Endothelial cell (in vitro differentiated cells): Measurements from ENCODE around the gene MYO10. TPM values are rescaled to one million over a fixed set of nuclear protein-coding genes. Genes with fewer than 3 reads are reported as not detected.
A peak's percentile ranks its signal among the peaks of the same experiment; 100 is the strongest.

Experiments
- DNase-seq: peaks from one replicate; pipeline ENCODE4 v3.0.0; 2021; ENCODE audit warnings: low spot score
- H3K27ac Mint-ChIP-seq: one replicate; pipeline ENCODE4 v1.8.0; 2021; ENCODE audit warnings: mixed read lengths, inconsistent platforms; ENCODE audit not compliant: unreplicated experiment
- H3K27me3 Mint-ChIP-seq: one replicate; pipeline ENCODE4 v1.8.0; 2021; ENCODE audit warnings: mild to moderate bottlenecking, moderate library complexity, mixed read lengths, inconsistent platforms; ENCODE audit not compliant: unreplicated experiment
- H3K36me3 Mint-ChIP-seq: one replicate; pipeline ENCODE4 v1.8.0; 2021; ENCODE audit warnings: mild to moderate bottlenecking, low read depth, mixed read lengths, inconsistent platforms; ENCODE audit not compliant: unreplicated experiment
- H3K4me1 Mint-ChIP-seq: one replicate; pipeline ENCODE4 v1.8.0; 2021; ENCODE audit warnings: mild to moderate bottlenecking, mixed read lengths, inconsistent platforms; ENCODE audit not compliant: unreplicated experiment
- H3K4me3 Mint-ChIP-seq: one replicate; pipeline ENCODE4 v1.8.0; 2021; ENCODE audit warnings: mild to moderate bottlenecking, mixed read lengths, inconsistent platforms; ENCODE audit not compliant: unreplicated experiment
- H3K9me3 Mint-ChIP-seq: one replicate; pipeline ENCODE4 v1.8.0; 2021; ENCODE audit warnings: mixed read lengths, inconsistent platforms; ENCODE audit not compliant: unreplicated experiment
- CTCF ChIP-seq: fragments of 200-600 bp; sonication (generic); IDR thresholded peaks from one replicate; pipeline ENCODE4 v1.5.0; 2021; ENCODE audit warnings: antibody characterized with exemption; ENCODE audit not compliant: unreplicated experiment
- total RNA-seq: library from RNA; stranded (reverse); fragmentation: NEBNext Ultra II Directional; extraction: Animal tissue kit (Norgen Biotek cat#: 25700); gene quantifications from one replicate; pipeline ENCODE4 v1.2.1, GENCODE V29; 2021; ENCODE audit not compliant: unreplicated experiment

The MYO10 gene
- total RNA-seq, 1 donor from 2014 or later, result 132 TPM

- peak; percentile 53 for DNase-seq
- peaks cover 56% of the 10 kb centered on the region for H3K4me1 Mint-ChIP-seq
- TF ChIP-seq CTCF, result no peak
Measured at GRCh38 chr5:16935231-16936149, 598 bp downstream of the MYO10 start.

GRCh38 chr5:16934677-16935153 is 1.4 kb downstream of the MYO10 start:
- Mint-ChIP-seq H3K27me3 (peaks cover 11% of the 10 kb centered on the region), H3K27ac (peak overlapping the region; percentile 94), H3K4me3 (peak overlapping the region; percentile 99), H3K36me3 (peaks cover 4% of the 10 kb centered on the region), H3K4me1 (peaks cover 63% of the 10 kb centered on the region), H3K9me3 (no peaks in the 10 kb centered on the region)
- DNase-seq, result no peak
- no peak for TF ChIP-seq CTCF

More at GRCh38 chr5:16935231-16936149, 598 bp downstream of the MYO10 start:
- Mint-ChIP-seq H3K4me3 (peak overlapping the region; percentile 99), H3K9me3 (no peaks in the 10 kb centered on the region), H3K27ac (peak overlapping the region; percentile 94), H3K27me3 (peaks cover 11% of the 10 kb centered on the region), H3K36me3 (peaks cover 4% of the 10 kb centered on the region)

GRCh38 chr5:16934123-16934522 is 2.0 kb downstream of the MYO10 start:
- peak; percentile 87 for DNase-seq
- Mint-ChIP-seq H3K4me3 (peak overlapping the region; percentile 99), H3K27ac (peak overlapping the region; percentile 26), H3K36me3 (peaks cover 4% of the 10 kb centered on the region), H3K9me3 (no peaks in the 10 kb centered on the region), H3K4me1 (peaks cover 59% of the 10 kb centered on the region), H3K27me3 (peaks cover 11% of the 10 kb centered on the region)
- peak; percentile 88 for TF ChIP-seq CTCF

GRCh38 chr5:16933337-16933736 is 2.8 kb downstream of the MYO10 start:
- DNase-seq, result no peak
- H3K4me3 Mint-ChIP-seq, result peak overlapping the region; percentile 99
- H3K27me3 Mint-ChIP-seq, result peaks cover 11% of the 10 kb centered on the region
- no peak for TF ChIP-seq CTCF
- peaks cover 55% of the 10 kb centered on the region for H3K4me1 Mint-ChIP-seq
- H3K36me3 Mint-ChIP-seq, result peaks cover 4% of the 10 kb centered on the region
- no peaks in the 10 kb centered on the region for H3K9me3 Mint-ChIP-seq
- H3K27ac Mint-ChIP-seq, result no peak overlapping the region

- no peak for TF ChIP-seq CTCF
- DNase-seq, result no peak
- no peaks in the 10 kb centered on the region for H3K9me3 Mint-ChIP-seq
- H3K4me1 Mint-ChIP-seq, result peaks cover 51% of the 10 kb centered on the region
- peak overlapping the region; percentile 47 for H3K4me3 Mint-ChIP-seq
- H3K27me3 Mint-ChIP-seq, result peaks cover 6% of the 10 kb centered on the region
- H3K27ac Mint-ChIP-seq, result no peak overlapping the region
- peaks cover 4% of the 10 kb centered on the region for H3K36me3 Mint-ChIP-seq
Measured at GRCh38 chr5:16932401-16932800, 3.7 kb downstream of the MYO10 start.
